Measurements from ENCODE around the gene CNOT3.

Gene CNOT3

GRCh38 chr19:54133312-54133956, 4.1 kb upstream of the CNOT3 start:
- DNase-seq (ENCODE audit: low read depth) = peak; percentile 35
- no peak overlapping the region for H3K4me3 ChIP-seq (ENCODE audit: low read depth, low read length)
- no peak for TF ChIP-seq CTCF (IDR thresholded peaks at IDR 0.05; ENCODE audit: low read depth, low read length, missing control alignments)
- in situ Hi-C loops (cut with HindIII; ENCODE audit: low sequenced_read_pairs) = no loop called here

GRCh38 chr19:54133957-54134590, 3.5 kb upstream of the CNOT3 start:
- in situ Hi-C loops (cut with HindIII; ENCODE audit: low sequenced_read_pairs) = no loop called here
- DNase-seq (ENCODE audit: low read depth) = no peak
- TF ChIP-seq CTCF (IDR thresholded peaks at IDR 0.05; ENCODE audit: low read depth, low read length, missing control alignments) = no peak
- H3K4me3 ChIP-seq (ENCODE audit: low read depth, low read length) = no peak overlapping the region

- no peak for DNase-seq (ENCODE audit: low read depth)
- TF ChIP-seq CTCF (IDR thresholded peaks at IDR 0.05; ENCODE audit: low read depth, low read length, missing control alignments) = no peak
- in situ Hi-C loops (cut with HindIII; ENCODE audit: low sequenced_read_pairs) = no loop called here
- H3K4me3 ChIP-seq (ENCODE audit: low read depth, low read length) = peak overlapping the region; percentile 61
Observed at GRCh38 chr19:54136086-54136863, 1.3 kb upstream of the CNOT3 start.

DNA sequence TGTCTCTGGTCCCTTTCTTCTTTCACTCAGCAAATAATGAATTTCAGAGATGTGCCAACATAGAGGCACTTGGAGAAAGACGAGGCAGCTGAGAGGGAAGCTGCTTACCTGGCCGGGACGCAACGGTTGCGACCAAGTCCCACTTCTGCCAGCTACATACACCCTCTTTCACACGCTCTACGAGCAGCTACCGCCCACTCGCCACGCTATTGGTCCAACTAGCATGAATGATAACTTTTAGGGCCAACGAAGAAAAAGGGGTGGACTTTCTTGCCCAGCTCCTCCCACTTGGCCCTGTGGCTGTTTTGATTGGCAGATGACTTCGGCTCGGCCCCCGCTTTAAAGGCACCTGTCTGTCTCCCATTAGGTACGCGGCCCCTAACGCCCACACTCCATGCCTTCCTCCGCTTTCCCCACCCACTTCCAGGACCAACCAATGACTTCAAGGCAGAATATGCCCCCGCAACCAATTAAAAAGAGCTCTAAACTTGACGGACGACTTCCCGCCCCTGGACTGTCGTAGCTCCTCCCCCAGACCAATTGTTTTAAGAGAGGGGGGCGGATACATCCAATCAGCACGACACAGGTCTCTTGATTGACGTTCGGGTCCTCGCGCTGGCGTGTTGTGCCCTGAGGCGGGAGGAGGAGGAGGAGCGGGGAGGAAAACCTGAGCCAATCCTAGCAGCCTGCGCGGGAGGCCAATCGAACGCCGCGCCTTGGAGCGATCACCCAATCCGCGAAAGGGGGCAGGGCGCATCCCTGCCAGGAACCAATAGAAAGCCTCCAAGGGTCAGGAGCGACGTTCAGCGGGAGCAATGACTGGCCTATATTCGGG, 481 bp upstream of the CNOT3 start:
- in situ Hi-C loops (cut with HindIII; ENCODE audit: low sequenced_read_pairs) = no loop called here
- H3K4me3 ChIP-seq (ENCODE audit: low read depth, low read length) = peak overlapping the region; percentile 86
- no peak for TF ChIP-seq CTCF (IDR thresholded peaks at IDR 0.05; ENCODE audit: low read depth, low read length, missing control alignments)
- DNase-seq (ENCODE audit: low read depth) = peak; percentile 100

DNA sequence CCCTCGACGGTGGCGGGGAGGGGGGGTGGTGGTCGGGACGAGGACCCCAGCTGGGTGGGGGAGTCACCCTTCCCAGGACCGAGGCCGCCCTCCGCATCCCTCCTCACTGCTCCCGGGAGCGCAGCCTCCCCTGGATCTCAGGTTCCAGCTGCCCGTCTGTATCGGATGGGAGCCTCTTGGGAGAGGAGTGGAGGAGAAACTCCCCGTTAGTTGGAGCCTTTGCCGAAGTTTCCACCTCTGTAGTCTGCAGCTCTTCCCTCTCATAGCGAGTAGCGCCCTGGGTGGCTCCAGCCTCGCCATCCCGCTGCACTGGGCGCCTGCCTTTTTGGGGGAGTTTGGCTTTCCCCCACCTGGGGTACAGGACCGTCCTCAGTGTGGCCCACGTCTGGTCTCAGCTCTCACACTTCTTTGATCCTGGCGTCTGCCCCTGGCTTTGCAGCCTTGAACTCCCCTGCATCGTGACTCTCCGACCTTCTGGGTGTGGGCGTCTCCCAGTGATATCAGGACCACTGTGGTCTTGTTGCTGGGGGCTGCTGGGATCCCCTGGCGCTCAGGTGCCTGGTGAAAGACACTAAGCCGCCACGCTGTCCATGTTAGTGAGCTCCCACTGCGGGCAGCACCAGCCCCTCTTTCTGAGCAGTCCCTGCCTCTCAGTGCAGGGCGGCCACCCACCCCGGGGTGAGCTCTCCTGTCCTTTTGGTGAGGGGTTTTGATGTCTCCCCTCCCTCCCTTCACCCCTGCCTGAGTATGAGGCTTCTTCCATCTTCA, 1.1 kb downstream of the CNOT3 start:
- TF ChIP-seq CTCF (IDR thresholded peaks at IDR 0.05; ENCODE audit: low read depth, low read length, missing control alignments) = no peak
- H3K4me3 ChIP-seq (ENCODE audit: low read depth, low read length) = peak overlapping the region; percentile 86
- in situ Hi-C loops (cut with HindIII; ENCODE audit: low sequenced_read_pairs) = no loop called here
- DNase-seq (ENCODE audit: low read depth) = no peak
